Activated naive CD4-positive, alpha-beta T cell treated with anti-CD3 and anti-CD28 coated beads for 36 hours (primary cell): ENCODE results near the gene VSNL1. TPM values are rescaled to one million over a fixed set of nuclear protein-coding genes. Genes with fewer than 3 reads are reported as not detected.

Experiments
- CTCF ChIA-PET: fragments of 350-600 bp; sonication (Branson Sonifier 250); formaldehyde crosslinking; loops from one replicate; lab custom pipeline; 2021; ENCODE audit warnings: antibody characterized with exemption; lab: Charles Lee
- DNase-seq: peaks from one replicate; pipeline ENCODE4 v3.0.0-alpha.2; 2020
- H3K27ac Mint-ChIP-seq: one replicate; pipeline ENCODE4 v1.8.0; 2021; ENCODE audit warnings: mild to moderate bottlenecking, mixed read lengths
- H3K27me3 Mint-ChIP-seq: one replicate; pipeline ENCODE4 v1.8.0; 2021; ENCODE audit warnings: low read depth, mixed read lengths
- H3K36me3 Mint-ChIP-seq: one replicate; pipeline ENCODE4 v1.8.0; 2021; ENCODE audit warnings: low read depth, mixed read lengths
- H3K4me1 Mint-ChIP-seq: one replicate; pipeline ENCODE4 v1.8.0; 2021; ENCODE audit warnings: low read depth, mixed read lengths
- H3K4me3 Mint-ChIP-seq: one replicate; pipeline ENCODE4 v1.8.0; 2021; ENCODE audit warnings: mild to moderate bottlenecking, moderate library complexity, mixed read lengths
- H3K9me3 Mint-ChIP-seq: one replicate; pipeline ENCODE4 v1.8.0; 2021; ENCODE audit warnings: mixed read lengths
- intact Hi-C: fragments of 100-400 bp; cut with micrococcal nuclease; formaldehyde crosslinking; loops from one replicate; pipeline ENCODE4 v1.15.1; 2023
- total RNA-seq, 2 experiments: library from RNA; stranded (reverse); gene quantifications; one replicate each; pipeline ENCODE4 v1.2.3, GENCODE V29; 2021

Gene VSNL1
- total RNA-seq, 2 experiments from 2014 or later = not detected

DNA sequence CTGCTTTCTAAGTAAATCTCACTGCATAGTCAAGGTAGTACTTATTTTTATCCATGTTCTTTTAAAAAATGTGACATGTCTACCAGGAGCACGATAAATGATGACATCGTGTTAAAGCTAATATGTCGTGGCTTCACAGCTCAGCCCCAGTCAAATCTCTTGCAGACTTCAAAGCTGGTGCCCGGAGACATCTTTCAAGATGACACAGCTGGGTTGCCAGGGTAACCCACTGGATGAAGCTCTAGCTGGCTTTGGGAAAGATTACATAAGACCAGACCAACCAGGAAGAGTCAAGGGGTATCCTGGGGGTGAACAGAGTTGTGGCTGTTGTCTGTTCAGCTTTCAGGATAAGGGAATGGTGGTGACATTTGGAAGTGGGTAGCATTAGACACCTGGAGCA is 67.8 kb downstream of the VSNL1 start:
- CTCF ChIA-PET = no interaction called here
- no peak overlapping the region for H3K27ac Mint-ChIP-seq
- no peak overlapping the region for H3K4me3 Mint-ChIP-seq
- intact Hi-C loops = no loop called here
- no peaks in the 10 kb centered on the region for H3K9me3 Mint-ChIP-seq
- H3K27me3 Mint-ChIP-seq = peaks cover 11% of the 10 kb centered on the region
- no peak for DNase-seq
- H3K36me3 Mint-ChIP-seq = no peaks in the 10 kb centered on the region
- no peaks in the 10 kb centered on the region for H3K4me1 Mint-ChIP-seq

DNA sequence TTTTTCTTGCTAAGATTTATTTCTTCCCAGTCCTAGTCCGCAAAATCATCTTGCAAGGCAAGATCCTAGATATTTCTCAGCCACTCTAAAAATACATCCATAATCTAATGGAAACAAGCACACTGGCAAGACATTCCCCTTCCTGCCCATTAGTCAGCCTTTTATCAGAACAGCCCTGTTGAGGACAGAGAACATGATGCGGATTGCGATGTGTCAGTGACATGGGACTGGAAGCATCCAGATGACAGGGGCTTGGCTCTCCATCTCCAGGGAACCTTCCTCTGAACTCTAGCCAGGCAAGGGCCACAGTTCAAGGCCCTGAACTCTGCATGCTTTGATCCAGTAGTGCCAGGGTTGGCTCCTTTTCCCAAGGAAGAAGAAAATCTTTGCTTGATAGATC is 70.0 kb downstream of the VSNL1 start:
- Mint-ChIP-seq H3K4me1 (no peaks in the 10 kb centered on the region), H3K4me3 (no peak overlapping the region), H3K27ac (no peak overlapping the region), H3K9me3 (no peaks in the 10 kb centered on the region), H3K27me3 (peaks cover 11% of the 10 kb centered on the region), H3K36me3 (no peaks in the 10 kb centered on the region)
- no peak for DNase-seq
- intact Hi-C loops = no loop called here
- CTCF ChIA-PET = no interaction called here

DNA sequence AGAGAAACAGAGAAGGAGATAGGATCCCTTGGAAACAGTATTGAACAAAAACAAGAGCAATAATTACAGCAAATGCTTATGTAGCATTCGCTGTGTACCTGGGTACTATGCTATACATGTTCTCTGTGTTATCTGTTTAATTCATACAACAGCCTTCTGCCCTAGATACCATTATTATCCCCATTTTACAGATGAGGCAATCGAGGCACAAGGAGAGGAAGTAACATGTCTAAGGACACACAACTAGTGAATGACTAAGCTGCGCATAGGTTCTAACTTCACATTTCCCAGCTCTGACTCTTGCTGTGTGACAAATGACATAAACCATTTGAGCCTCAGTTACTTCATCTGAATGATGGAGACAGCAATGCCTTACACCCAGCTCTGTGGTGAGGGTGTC is 70.5 kb downstream of the VSNL1 start:
- CTCF ChIA-PET = no interaction called here
- intact Hi-C loops = no loop called here
- no peak overlapping the region for H3K27ac Mint-ChIP-seq
- no peaks in the 10 kb centered on the region for H3K4me1 Mint-ChIP-seq
- H3K27me3 Mint-ChIP-seq = peaks cover 11% of the 10 kb centered on the region
- no peaks in the 10 kb centered on the region for H3K36me3 Mint-ChIP-seq
- H3K9me3 Mint-ChIP-seq = no peaks in the 10 kb centered on the region
- H3K4me3 Mint-ChIP-seq = no peak overlapping the region
- no peak for DNase-seq

DNA sequence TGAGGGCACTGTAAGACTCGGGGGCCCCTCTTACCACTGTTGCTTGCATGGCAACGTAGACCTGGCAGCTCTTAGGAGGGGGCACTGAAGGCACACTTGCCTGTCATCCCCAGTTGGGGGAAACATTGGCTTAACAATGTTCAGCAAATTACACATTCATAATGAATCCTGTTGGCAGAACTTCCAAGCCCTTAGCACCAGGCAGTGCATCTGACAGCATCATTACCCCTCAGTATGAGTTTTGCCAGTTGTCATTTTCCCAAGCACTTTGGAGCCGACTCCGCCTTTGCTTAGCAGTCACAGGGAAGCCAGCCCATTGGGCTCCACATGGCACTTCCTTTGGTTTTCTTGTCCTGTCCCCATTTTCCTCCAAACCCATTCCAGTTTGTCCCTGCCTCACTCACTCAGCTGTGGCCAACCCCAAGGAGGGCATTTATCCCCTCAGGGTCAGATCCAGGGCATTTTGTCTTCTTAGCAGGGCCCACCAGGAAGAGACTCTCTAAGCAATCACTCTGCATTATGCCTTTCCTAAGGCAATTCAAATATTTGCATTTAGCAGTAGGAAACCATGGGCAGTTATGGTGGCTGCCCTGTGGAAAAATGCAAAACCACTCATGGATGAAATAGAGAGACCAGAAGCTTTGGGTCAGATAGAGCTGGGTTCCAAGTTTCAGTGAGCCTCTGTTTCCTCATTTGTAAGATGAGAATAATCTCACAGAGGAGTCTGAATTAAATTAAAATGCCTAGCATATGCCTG is 73.9 kb downstream of the VSNL1 start:
- H3K4me3 Mint-ChIP-seq = no peak overlapping the region
- CTCF ChIA-PET = interaction anchor here (0.9 kb wide), 1 partner anchor 57 kb away, joined by 3 read pairs; no protein-coding TSS in a partner anchor
- no peak overlapping the region for H3K27ac Mint-ChIP-seq
- peaks cover 8% of the 10 kb centered on the region for H3K27me3 Mint-ChIP-seq
- no peaks in the 10 kb centered on the region for H3K9me3 Mint-ChIP-seq
- no peak for DNase-seq
- intact Hi-C loops = no loop called here
- no peaks in the 10 kb centered on the region for H3K4me1 Mint-ChIP-seq
- H3K36me3 Mint-ChIP-seq = no peaks in the 10 kb centered on the region

DNA sequence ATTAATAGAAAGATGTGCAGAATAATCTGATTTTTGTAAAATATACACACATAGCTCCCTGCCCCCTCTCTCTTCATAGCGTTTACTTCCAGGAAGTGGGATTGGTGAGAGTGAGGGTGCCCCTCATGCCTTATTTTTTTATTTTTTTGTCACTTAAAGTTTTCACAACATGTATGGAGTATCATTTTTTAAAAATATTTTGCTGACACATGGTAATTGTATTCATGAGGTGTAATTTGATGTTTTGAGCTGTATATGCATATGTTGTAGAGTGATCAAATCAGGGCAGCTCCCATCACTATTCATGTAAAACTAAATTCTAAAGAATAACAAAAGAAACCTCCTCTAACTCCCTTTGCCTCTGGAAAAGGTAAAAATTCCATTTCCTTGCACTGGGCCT is 74.7 kb downstream of the VSNL1 start:
- Mint-ChIP-seq H3K27ac (no peak overlapping the region), H3K9me3 (no peaks in the 10 kb centered on the region), H3K36me3 (no peaks in the 10 kb centered on the region), H3K4me3 (no peak overlapping the region), H3K27me3 (peaks cover 10% of the 10 kb centered on the region), H3K4me1 (no peaks in the 10 kb centered on the region)
- intact Hi-C loops = no loop called here
- no peak for DNase-seq
- CTCF ChIA-PET = interaction anchor here (0.9 kb wide), 1 partner anchor 56 kb away, joined by 3 read pairs; no protein-coding TSS in a partner anchor

DNA sequence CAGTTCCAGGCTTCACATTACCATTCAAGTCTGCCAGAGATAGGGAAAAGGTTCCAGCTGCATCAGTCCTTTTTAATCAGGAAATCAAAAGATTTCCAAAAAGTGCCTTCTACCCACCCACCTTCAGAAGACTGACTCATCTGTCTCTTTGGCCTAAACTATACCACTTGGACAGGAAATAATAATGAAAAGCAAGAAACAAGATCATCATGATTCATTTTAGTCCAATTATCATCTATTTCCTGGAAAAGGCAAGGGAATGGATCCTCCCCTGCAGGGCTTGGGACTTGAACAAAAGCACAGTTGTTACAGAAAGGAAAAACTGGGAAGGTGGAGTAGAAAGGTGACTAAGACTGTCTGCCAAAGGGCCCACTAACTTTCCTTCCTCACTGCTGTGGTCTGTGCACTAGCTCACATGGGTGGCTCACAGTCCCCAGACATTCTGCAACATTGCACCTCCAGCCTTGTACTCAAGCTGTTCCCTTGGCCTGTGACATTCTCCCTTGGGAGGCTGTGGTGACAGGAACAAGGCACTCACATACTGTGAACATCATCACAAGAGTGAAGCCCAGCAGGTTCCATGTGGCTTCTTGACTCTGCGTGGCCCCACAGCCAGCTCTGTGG is 75.3 kb downstream of the VSNL1 start:
- no peak overlapping the region for H3K27ac Mint-ChIP-seq
- CTCF ChIA-PET = interaction anchor here (1.7 kb wide), 1 partner anchor 55 kb away, joined by 3 read pairs; no protein-coding TSS in a partner anchor

DNA sequence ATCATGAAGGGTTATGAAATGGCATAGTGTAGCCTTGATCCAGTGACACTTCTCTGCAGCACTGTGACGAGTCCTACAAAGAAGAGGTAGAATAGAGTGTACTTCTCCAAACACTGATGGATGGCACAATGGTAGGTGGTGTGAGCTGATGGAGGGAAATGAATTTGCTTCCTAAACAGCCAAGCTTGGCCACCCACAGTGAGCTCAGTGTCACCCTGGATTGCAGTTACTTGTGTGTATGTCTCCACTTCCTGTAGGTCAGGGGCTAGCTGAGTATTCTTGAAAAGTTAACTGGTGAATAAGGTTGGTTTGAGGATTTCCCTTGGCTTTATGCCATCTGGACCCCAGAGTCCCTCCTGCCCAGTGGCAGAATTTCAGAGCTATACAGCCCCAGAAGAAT is 75.9 kb downstream of the VSNL1 start:
- Mint-ChIP-seq H3K9me3 (no peaks in the 10 kb centered on the region), H3K4me1 (no peaks in the 10 kb centered on the region), H3K36me3 (no peaks in the 10 kb centered on the region), H3K4me3 (no peak overlapping the region), H3K27ac (no peak overlapping the region), H3K27me3 (peaks cover 13% of the 10 kb centered on the region)
- DNase-seq = no peak
- CTCF ChIA-PET = interaction anchor here (1.7 kb wide), 1 partner anchor 55 kb away, joined by 3 read pairs; no protein-coding TSS in a partner anchor
- intact Hi-C loops = no loop called here

More for the DNA sequence above, 75.3 kb downstream of the VSNL1 start:
- Mint-ChIP-seq H3K27me3 (peaks cover 11% of the 10 kb centered on the region), H3K4me1 (no peaks in the 10 kb centered on the region), H3K36me3 (no peaks in the 10 kb centered on the region), H3K9me3 (no peaks in the 10 kb centered on the region), H3K4me3 (no peak overlapping the region)
- DNase-seq = no peak
- intact Hi-C loops = no loop called here

DNA sequence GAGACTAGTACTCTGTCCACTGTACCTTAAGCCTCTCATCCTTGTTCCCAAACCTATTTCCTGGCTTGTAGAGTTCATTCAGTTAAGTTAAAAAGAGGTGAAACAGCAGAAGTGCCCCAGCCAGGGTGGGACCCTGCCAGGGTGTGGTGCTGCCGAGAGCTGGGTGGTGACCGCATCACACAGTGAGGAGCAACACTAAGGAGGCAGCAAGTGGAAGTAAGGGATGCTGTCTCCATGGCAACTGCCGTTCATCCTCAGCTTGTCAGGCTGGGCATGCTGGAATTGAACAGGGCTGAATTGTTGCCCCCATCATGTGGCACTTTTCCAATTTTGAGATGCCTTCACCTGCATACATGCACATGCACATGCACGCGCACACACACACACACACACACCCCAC is 77.0 kb downstream of the VSNL1 start:
- Mint-ChIP-seq H3K36me3 (no peaks in the 10 kb centered on the region), H3K4me3 (no peak overlapping the region), H3K27me3 (peaks cover 17% of the 10 kb centered on the region), H3K9me3 (no peaks in the 10 kb centered on the region), H3K27ac (no peak overlapping the region), H3K4me1 (no peaks in the 10 kb centered on the region)
- DNase-seq = no peak
- intact Hi-C loops = no loop called here
- CTCF ChIA-PET = no interaction called here

DNA sequence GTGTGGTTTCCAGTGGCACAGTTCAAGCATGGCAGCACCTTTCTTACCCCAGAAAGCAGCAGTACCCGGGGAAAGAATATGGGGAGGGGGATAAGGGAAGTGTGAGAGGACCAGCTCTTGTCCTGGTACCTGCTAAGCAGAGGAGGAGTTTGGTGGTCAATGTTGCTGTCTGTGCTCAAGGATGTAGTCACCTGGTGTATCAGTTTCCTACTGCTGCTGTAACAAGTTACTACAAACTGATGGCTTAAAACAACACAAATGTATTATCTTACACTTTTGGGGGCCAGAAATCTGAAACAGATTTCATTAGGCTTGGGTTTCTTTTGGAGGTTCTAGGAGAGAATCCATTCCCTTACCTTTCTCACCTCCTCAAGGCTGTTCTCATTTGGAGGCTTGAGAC is 77.5 kb downstream of the VSNL1 start:
- H3K27ac Mint-ChIP-seq = no peak overlapping the region

DNA sequence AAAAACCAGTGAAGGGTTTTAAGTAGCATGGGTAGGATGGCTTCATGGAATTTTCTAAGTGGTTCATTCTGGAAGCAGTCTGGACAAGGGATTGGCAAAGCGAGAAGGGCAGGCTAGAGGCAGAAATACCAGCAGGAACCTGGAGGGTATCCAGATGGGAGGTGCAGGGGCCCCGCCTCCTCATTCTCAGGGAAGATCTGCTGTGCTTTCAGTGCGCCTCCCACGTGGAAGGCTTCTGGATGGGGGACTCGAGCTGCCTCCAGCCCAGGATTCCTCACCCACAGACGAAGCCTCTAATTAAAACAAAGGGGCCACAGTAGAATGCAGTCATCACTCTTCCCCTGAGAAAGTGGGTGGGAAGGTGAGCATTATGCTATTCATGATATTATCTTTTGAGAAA is 79.8 kb downstream of the VSNL1 start:
- Mint-ChIP-seq H3K9me3 (no peaks in the 10 kb centered on the region), H3K27ac (no peak overlapping the region), H3K4me3 (no peak overlapping the region), H3K27me3 (peaks cover 15% of the 10 kb centered on the region), H3K36me3 (no peaks in the 10 kb centered on the region), H3K4me1 (no peaks in the 10 kb centered on the region)
- intact Hi-C loops = no loop called here
- CTCF ChIA-PET = no interaction called here
- DNase-seq = no peak

More for the DNA sequence above, 77.5 kb downstream of the VSNL1 start:
- Mint-ChIP-seq H3K27me3 (peaks cover 14% of the 10 kb centered on the region), H3K9me3 (no peaks in the 10 kb centered on the region), H3K36me3 (no peaks in the 10 kb centered on the region), H3K4me3 (no peak overlapping the region), H3K4me1 (no peaks in the 10 kb centered on the region)
- intact Hi-C loops = no loop called here
- CTCF ChIA-PET = no interaction called here
- DNase-seq = no peak

DNA sequence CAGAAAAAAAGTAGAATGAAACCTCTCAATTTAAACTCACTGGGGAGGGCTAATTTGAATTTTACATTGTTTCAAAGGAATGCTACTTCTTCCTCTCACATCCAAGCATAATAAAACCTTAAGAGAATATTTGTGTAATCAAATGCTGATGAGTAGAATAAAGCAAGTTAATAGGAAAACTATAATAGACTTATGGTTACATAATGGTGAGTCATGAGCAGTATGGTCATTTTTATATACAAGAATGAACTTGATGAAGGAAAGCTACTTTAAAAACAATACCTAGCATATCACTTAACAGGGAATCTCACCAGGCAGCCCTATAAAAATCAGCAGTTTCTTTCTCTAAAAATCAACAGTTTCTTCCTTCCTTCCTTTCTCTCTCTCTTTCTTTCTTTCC is 80.3 kb downstream of the VSNL1 start:
- H3K4me3 Mint-ChIP-seq = no peak overlapping the region
- H3K27me3 Mint-ChIP-seq = peaks cover 15% of the 10 kb centered on the region
- CTCF ChIA-PET = no interaction called here

DNA sequence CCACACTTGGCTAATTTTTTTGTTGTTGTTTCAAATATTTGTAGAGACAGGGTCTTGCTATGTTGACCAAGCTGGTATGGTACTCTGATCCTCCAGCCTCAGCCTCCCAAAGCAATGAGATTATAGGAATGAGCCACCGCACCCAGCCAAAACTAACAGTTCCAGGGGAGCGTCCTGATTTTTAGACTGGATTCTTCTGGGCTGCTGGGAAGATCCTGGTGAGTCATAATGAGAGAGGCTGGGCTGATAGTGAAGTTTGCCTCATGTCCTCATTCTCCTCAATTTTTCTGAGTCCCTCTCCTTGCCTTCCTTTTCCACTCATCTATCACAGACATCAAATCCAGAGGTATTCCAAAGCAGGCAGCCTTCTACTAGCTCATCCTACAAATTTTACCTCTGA is 81.3 kb downstream of the VSNL1 start:
- Mint-ChIP-seq H3K9me3 (no peaks in the 10 kb centered on the region), H3K36me3 (no peaks in the 10 kb centered on the region), H3K4me1 (no peaks in the 10 kb centered on the region), H3K27ac (no peak overlapping the region), H3K4me3 (no peak overlapping the region), H3K27me3 (peaks cover 15% of the 10 kb centered on the region)
- no peak for DNase-seq
- CTCF ChIA-PET = no interaction called here
- intact Hi-C loops = no loop called here

More for the DNA sequence above, 80.3 kb downstream of the VSNL1 start:
- H3K4me1 Mint-ChIP-seq = no peaks in the 10 kb centered on the region
- intact Hi-C loops = no loop called here
- H3K27ac Mint-ChIP-seq = no peak overlapping the region
- no peak for DNase-seq
- H3K36me3 Mint-ChIP-seq = no peaks in the 10 kb centered on the region
- no peaks in the 10 kb centered on the region for H3K9me3 Mint-ChIP-seq

DNA sequence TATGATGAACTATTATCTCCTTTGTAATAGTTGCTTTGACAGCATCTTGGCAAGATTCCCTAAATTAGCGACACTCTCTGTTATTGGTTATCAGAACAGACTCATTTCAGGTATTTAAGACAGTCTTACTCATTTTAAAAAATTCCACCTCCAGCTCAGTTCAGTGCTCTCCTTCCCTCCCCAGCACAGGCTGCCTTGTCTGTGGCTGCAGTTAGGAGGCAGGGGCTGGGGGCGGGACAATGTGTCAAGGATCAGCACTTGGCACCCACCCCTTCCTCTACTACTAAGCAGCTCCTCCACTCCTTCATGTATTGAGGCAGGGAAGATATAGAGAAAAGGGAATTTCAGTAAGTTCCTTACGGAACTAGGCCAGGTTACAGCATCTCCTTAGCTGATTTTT is 85.0 kb downstream of the VSNL1 start:
- no peaks in the 10 kb centered on the region for H3K4me1 Mint-ChIP-seq
- H3K27me3 Mint-ChIP-seq = peaks cover 13% of the 10 kb centered on the region
- no peak for DNase-seq
- no peak overlapping the region for H3K4me3 Mint-ChIP-seq
- no peak overlapping the region for H3K27ac Mint-ChIP-seq
- H3K9me3 Mint-ChIP-seq = no peaks in the 10 kb centered on the region
- H3K36me3 Mint-ChIP-seq = no peaks in the 10 kb centered on the region
- intact Hi-C loops = no loop called here
- CTCF ChIA-PET = interaction anchor here (1.1 kb wide), 1 partner anchor 12 kb away, joined by 3 read pairs; no protein-coding TSS in a partner anchor
